Activated T-cell treated with anti-CD3 and anti-CD28 coated beads, Interleukin-2, amount 50 U/mL, for 24 hours (primary cell): ENCODE data around the gene HELB.

ENCODE experiments used
- DNase-seq: peaks from one replicate; pipeline ENCODE4 v3.0.0-alpha.2; 2020
- H3K27ac Mint-ChIP-seq: 2 replicates; pipeline ENCODE4 v1.8.0; 2020; ENCODE audit warnings: mild to moderate bottlenecking, mixed read lengths
- H3K27me3 Mint-ChIP-seq: 2 replicates; pipeline ENCODE4 v1.8.0; 2020; ENCODE audit warnings: mixed read lengths
- H3K36me3 Mint-ChIP-seq: 2 replicates; pipeline ENCODE4 v1.8.0; 2020; ENCODE audit warnings: low read depth, mixed read lengths
- H3K4me1 Mint-ChIP-seq: 2 replicates; pipeline ENCODE4 v1.8.0; 2020; ENCODE audit warnings: low read depth, mixed read lengths
- H3K4me3 Mint-ChIP-seq: 2 replicates; pipeline ENCODE4 v1.8.0; 2020; ENCODE audit warnings: mild to moderate bottlenecking, moderate library complexity, mixed read lengths
- H3K9me3 Mint-ChIP-seq: 2 replicates; pipeline ENCODE4 v1.8.0; 2020; ENCODE audit warnings: mixed read lengths

Gene HELB

GRCh38 chr12:66301944-66302826 lies at the start of gene HELB:
Gene HELB, plus strand, starts transcription at chr12:66302493. Its CDS starts 111 bp downstream, at chr12:66302604.
- no peaks in the 10 kb centered on the region for H3K27me3 Mint-ChIP-seq
- peak within 1 kb of the TSS; percentile 99 for H3K4me3 Mint-ChIP-seq
- peak within 1 kb of the TSS; percentile 100 for H3K27ac Mint-ChIP-seq
- DNase-seq: peak; percentile 97
- H3K36me3 Mint-ChIP-seq: peaks cover 42% of the 10 kb centered on the region
- H3K9me3 Mint-ChIP-seq: no peaks in the 10 kb centered on the region
- H3K4me1 Mint-ChIP-seq: peaks cover 48% of the 10 kb centered on the region

GRCh38 chr12:66252771-66253170 lies 49.5 kb upstream of the HELB start:
- H3K27me3 Mint-ChIP-seq: no peaks in the 10 kb centered on the region
- no peaks in the 10 kb centered on the region for H3K4me1 Mint-ChIP-seq
- no peak overlapping the region for H3K27ac Mint-ChIP-seq
- no peaks in the 10 kb centered on the region for H3K9me3 Mint-ChIP-seq
- H3K4me3 Mint-ChIP-seq: no peak overlapping the region
- no peaks in the 10 kb centered on the region for H3K36me3 Mint-ChIP-seq
- DNase-seq: no peak

- Mint-ChIP-seq H3K4me1 (no peaks in the 10 kb centered on the region), H3K9me3 (no peaks in the 10 kb centered on the region), H3K4me3 (no peak overlapping the region), H3K27ac (no peak overlapping the region), H3K27me3 (no peaks in the 10 kb centered on the region), H3K36me3 (no peaks in the 10 kb centered on the region)
- no peak for DNase-seq
Observed at GRCh38 chr12:66255737-66256136, 46.6 kb upstream of the HELB start.

GRCh38 chr12:66258011-66258410 lies 44.3 kb upstream of the HELB start:
- no peak for DNase-seq
- Mint-ChIP-seq H3K4me1 (no peaks in the 10 kb centered on the region), H3K9me3 (no peaks in the 10 kb centered on the region), H3K4me3 (no peak overlapping the region), H3K27me3 (no peaks in the 10 kb centered on the region), H3K36me3 (no peaks in the 10 kb centered on the region), H3K27ac (no peak overlapping the region)

GRCh38 chr12:66262737-66263136 lies 39.6 kb upstream of the HELB start:
- Mint-ChIP-seq H3K36me3 (no peaks in the 10 kb centered on the region), H3K27ac (no peak overlapping the region), H3K4me1 (peaks cover under 1% of the 10 kb centered on the region), H3K4me3 (no peak overlapping the region), H3K27me3 (no peaks in the 10 kb centered on the region), H3K9me3 (no peaks in the 10 kb centered on the region)
- DNase-seq: no peak

GRCh38 chr12:66268562-66268961 lies 33.7 kb upstream of the HELB start:
- H3K9me3 Mint-ChIP-seq: no peaks in the 10 kb centered on the region
- no peak for DNase-seq
- H3K27me3 Mint-ChIP-seq: no peaks in the 10 kb centered on the region

GRCh38 chr12:66269142-66269541 lies 33.2 kb upstream of the HELB start:
- Mint-ChIP-seq H3K4me1 (peaks cover 1% of the 10 kb centered on the region), H3K36me3 (no peaks in the 10 kb centered on the region), H3K27me3 (no peaks in the 10 kb centered on the region), H3K9me3 (no peaks in the 10 kb centered on the region), H3K27ac (no peak overlapping the region), H3K4me3 (no peak overlapping the region)
- DNase-seq: no peak

More at GRCh38 chr12:66268562-66268961, 33.7 kb upstream of the HELB start:
- H3K36me3 Mint-ChIP-seq: no peaks in the 10 kb centered on the region
- H3K27ac Mint-ChIP-seq: no peak overlapping the region
- H3K4me1 Mint-ChIP-seq: peaks cover 1% of the 10 kb centered on the region
- no peak overlapping the region for H3K4me3 Mint-ChIP-seq

- no peaks in the 10 kb centered on the region for H3K27me3 Mint-ChIP-seq
- no peak overlapping the region for H3K27ac Mint-ChIP-seq
- H3K9me3 Mint-ChIP-seq: no peaks in the 10 kb centered on the region
- peaks cover 3% of the 10 kb centered on the region for H3K4me1 Mint-ChIP-seq
- no peak for DNase-seq
- H3K36me3 Mint-ChIP-seq: no peaks in the 10 kb centered on the region
- no peak overlapping the region for H3K4me3 Mint-ChIP-seq
Observed at GRCh38 chr12:66269757-66270383, 32.4 kb upstream of the HELB start.

GRCh38 chr12:66270613-66271012 lies 31.7 kb upstream of the HELB start:
- Mint-ChIP-seq H3K36me3 (no peaks in the 10 kb centered on the region), H3K27ac (no peak overlapping the region), H3K27me3 (no peaks in the 10 kb centered on the region), H3K9me3 (no peaks in the 10 kb centered on the region), H3K4me3 (no peak overlapping the region), H3K4me1 (peaks cover 6% of the 10 kb centered on the region)
- no peak for DNase-seq

- H3K27ac Mint-ChIP-seq: no peak overlapping the region
- no peaks in the 10 kb centered on the region for H3K36me3 Mint-ChIP-seq
- H3K4me3 Mint-ChIP-seq: no peak overlapping the region
- H3K4me1 Mint-ChIP-seq: peaks cover 14% of the 10 kb centered on the region
- H3K27me3 Mint-ChIP-seq: no peaks in the 10 kb centered on the region
- DNase-seq: no peak
- no peaks in the 10 kb centered on the region for H3K9me3 Mint-ChIP-seq
Observed at GRCh38 chr12:66272650-66273049, 29.6 kb upstream of the HELB start.

- Mint-ChIP-seq H3K4me1 (peaks cover 13% of the 10 kb centered on the region), H3K36me3 (no peaks in the 10 kb centered on the region), H3K9me3 (no peaks in the 10 kb centered on the region), H3K27me3 (no peaks in the 10 kb centered on the region), H3K27ac (no peak overlapping the region), H3K4me3 (no peak overlapping the region)
- no peak for DNase-seq
Observed at GRCh38 chr12:66273147-66273546, 29.1 kb upstream of the HELB start.

- Mint-ChIP-seq H3K27ac (no peak overlapping the region), H3K27me3 (no peaks in the 10 kb centered on the region), H3K4me1 (peaks cover 23% of the 10 kb centered on the region), H3K4me3 (no peak overlapping the region), H3K36me3 (no peaks in the 10 kb centered on the region), H3K9me3 (no peaks in the 10 kb centered on the region)
- no peak for DNase-seq
Observed at GRCh38 chr12:66275040-66275439, 27.3 kb upstream of the HELB start.

GRCh38 chr12:66279123-66279712 lies 23.1 kb upstream of the HELB start:
- H3K36me3 Mint-ChIP-seq: no peaks in the 10 kb centered on the region
- no peak for DNase-seq
- H3K9me3 Mint-ChIP-seq: peaks cover 5% of the 10 kb centered on the region
- no peaks in the 10 kb centered on the region for H3K27me3 Mint-ChIP-seq
- no peak overlapping the region for H3K27ac Mint-ChIP-seq
- no peak overlapping the region for H3K4me3 Mint-ChIP-seq
- H3K4me1 Mint-ChIP-seq: peaks cover 37% of the 10 kb centered on the region

GRCh38 chr12:66280561-66280960 lies 21.7 kb upstream of the HELB start:
- DNase-seq: no peak
- Mint-ChIP-seq H3K27ac (no peak overlapping the region), H3K9me3 (peaks cover 5% of the 10 kb centered on the region), H3K4me3 (no peak overlapping the region), H3K27me3 (no peaks in the 10 kb centered on the region), H3K36me3 (no peaks in the 10 kb centered on the region), H3K4me1 (peaks cover 38% of the 10 kb centered on the region)

- Mint-ChIP-seq H3K9me3 (peaks cover 5% of the 10 kb centered on the region), H3K27ac (no peak overlapping the region), H3K4me3 (no peak overlapping the region), H3K36me3 (no peaks in the 10 kb centered on the region), H3K27me3 (no peaks in the 10 kb centered on the region), H3K4me1 (peaks cover 42% of the 10 kb centered on the region)
- no peak for DNase-seq
Observed at GRCh38 chr12:66282244-66282643, 20.0 kb upstream of the HELB start.
